HG02973 (cell line): ENCODE results near the gene MAGED2.
"Not testable (repeated sequence)": the region's sequence is repeated elsewhere in the genome, so short reads cannot be mapped to it uniquely, and the experiment has no call there.

Experiments
- ATAC-seq: cut with Tn5 transposase; IDR thresholded peaks from one replicate; pipeline ENCODE4 v1.9.1; 2021; ENCODE audit warnings: moderate library complexity; ENCODE audit not compliant: unreplicated experiment

MAGED2 gene, protein sequence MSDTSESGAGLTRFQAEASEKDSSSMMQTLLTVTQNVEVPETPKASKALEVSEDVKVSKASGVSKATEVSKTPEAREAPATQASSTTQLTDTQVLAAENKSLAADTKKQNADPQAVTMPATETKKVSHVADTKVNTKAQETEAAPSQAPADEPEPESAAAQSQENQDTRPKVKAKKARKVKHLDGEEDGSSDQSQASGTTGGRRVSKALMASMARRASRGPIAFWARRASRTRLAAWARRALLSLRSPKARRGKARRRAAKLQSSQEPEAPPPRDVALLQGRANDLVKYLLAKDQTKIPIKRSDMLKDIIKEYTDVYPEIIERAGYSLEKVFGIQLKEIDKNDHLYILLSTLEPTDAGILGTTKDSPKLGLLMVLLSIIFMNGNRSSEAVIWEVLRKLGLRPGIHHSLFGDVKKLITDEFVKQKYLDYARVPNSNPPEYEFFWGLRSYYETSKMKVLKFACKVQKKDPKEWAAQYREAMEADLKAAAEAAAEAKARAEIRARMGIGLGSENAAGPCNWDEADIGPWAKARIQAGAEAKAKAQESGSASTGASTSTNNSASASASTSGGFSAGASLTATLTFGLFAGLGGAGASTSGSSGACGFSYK

DNA sequence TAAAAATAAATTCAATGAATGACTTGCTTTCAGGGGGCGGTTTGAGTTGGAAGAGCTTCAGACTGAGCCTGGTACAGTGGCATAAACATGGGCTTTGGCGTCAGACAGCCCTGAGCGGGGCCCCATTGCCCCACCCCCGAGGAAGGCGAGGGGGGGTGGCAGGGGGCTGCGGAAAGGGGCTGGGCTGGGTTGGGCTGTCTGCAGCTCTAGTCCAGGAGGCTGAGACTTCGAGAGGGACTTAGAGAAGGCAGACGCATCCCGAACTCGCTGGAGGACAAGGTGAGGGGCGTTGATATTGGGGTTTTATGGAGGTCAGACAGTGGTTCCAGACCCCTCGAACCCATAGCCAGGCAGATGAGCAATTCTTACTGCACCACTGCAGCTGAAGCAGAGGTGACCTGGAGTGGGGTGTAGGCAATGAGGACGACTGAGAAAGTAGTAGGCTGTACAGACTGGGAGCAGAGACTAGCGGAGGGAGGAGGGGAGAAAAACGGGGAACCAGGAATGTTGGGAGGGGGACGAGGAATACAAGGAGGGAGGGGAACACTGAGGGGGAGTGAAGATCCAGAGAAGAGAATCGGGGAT lies at the start of gene MAGED2:
MAGED2 (plus strand) TSS at position 222 of the 585 bp plus-strand sequence. CDS start 1,587 bp downstream, outside the sequence.
- no peak for ATAC-seq

DNA sequence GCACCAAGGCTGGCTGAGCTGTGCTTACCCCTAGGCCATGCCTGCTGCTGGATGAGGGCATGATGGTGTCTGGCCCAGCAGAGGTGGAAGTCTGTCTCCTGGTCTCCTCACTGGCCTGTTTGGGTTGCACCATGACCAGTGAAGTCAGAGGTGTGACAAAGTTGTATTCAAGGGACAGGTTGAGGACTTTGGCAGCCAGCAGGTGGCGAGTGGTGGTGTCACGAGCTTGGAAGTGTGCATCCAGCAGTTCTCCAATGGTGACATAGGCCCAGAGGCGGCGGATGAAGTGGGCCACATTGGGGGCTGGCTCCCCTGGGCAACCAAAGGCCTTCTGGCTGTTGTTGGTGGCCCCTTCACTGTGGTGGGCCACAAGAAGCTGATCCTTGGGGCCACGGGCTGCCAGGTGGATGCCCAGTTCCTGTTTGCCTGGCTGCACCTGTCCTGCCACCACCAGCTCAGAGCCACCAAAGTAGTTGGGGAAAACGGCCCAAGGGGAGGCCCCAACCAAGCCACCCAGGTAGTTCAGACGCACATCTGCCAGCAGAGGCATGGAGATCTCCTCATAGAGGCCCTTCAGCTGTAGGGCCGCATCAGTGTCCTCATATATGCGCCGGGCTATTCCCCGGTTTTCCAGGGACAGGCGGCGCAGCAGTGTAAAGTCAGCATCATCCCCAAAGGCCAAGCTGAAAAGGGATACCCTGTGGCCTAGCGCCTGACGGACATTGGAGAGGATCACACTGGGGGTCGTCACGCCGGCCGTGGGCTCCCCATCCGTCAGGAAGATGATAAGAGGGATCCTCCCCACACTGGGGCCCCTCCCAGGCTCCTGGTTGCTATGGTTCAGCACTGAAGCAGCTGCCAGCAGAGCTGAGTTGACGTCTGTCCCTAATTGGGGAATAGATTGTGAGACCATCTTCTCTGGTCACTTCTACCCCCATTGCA lies 49.2 kb upstream of the MAGED2 start:
- ATAC-seq = no peak

DNA sequence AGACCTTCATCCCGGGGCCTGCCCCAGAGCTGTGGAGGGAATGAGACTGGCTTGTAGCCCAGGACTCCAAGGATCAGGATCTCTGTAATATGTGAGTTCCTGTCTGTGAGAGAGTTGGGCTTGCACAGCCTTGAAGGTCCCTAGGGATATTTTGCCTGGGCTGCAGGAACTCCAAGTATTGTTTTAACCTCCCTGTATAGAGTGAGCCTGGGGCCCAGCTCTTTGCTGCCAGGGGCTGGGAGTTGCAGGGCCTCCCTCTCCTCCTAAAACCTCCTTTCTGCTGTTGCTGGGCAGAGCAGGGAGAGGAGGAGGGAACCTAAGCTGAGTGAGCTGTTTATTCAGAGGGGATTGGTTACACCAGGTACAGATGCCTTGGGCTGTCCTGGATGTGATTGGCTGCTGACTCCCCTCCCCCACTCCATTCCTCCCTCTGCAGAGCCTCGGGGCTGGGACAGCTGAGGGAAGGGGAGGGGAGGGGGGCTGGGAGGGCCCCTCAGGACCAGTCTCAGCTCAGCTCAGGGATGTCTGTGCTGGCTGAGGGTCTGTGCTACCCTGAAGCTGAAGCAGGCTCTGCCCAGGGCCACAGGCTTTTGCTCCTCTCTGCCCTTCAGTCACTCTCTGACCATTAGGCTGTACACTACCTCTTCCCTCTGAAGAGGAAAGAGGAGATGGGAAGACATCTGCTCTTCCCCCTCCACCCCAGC lies 33.0 kb upstream of the MAGED2 start:
- not testable (repeated sequence) for ATAC-seq

DNA sequence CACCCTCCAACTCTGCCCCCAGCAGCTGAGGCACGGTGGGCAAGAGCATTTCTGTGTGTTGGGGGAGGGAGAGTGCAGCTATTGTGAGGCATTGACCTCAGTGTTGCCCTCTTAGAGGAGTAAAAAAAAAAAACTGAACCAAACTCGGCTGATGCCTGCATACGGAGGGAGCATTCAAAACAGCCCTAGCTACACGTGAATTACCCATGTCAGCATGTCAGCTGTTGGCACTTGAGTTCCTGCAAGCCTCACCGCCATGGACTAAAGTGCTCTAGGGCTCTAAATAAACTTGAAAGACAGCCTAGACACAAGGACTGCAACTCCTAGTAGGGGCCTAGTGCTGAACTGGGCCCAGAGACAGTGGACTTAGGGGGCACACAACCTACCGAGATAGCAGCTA lies 31.5 kb upstream of the MAGED2 start:
- no peak for ATAC-seq

DNA sequence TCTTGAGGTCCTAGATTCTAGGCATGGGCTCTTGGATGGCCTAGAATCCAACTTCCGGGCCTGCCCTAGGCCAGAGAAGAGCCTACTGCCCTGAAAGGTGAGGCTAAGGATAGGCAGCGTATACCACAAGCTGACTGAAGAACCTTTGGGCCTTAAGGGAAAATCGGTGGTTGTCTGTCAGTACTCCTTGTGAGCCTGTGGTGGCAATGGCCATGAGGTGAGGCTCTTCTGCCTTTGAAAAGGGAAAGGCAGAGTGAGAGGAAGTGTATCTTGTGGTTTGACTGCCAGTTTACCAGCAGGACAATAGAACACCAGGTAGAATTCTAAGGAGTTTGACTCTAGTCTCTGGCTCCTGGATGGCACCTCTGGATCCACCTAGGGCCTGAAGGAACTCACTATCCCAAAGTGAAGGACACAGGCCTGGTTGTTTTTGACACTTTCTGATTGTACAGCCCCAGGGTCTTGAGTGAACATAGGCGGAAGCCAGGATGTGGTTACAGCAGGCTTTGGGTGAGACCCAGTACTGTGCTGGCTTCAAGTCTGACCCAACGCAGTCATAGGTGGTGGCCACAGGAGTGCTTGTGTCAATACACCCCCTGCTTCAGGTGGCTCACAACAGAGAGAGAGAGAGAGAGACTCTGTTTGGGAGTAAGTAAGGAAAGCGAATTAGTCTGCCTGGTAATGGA lies 30.4 kb upstream of the MAGED2 start:
- ATAC-seq = no peak

DNA sequence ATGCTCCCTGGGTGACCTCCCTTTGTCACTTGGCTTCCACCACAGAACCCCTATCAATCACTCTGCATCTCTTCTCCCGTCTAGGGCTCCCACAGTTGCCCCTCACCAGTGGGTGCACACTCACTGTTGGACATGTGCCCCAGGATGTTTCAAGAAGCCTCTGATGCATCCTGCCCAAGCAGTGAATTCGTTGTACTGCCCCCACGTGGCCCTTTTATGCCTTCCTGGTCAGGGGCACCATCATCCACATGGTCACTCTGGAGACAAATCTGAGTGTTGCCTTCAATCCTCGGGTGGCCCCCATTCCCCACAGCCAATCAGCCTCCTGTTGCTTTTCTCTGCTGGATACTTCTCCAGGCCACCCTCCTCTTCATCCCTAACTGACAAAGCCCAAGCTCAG lies 21.6 kb upstream of the MAGED2 start:
- ATAC-seq = no peak

DNA sequence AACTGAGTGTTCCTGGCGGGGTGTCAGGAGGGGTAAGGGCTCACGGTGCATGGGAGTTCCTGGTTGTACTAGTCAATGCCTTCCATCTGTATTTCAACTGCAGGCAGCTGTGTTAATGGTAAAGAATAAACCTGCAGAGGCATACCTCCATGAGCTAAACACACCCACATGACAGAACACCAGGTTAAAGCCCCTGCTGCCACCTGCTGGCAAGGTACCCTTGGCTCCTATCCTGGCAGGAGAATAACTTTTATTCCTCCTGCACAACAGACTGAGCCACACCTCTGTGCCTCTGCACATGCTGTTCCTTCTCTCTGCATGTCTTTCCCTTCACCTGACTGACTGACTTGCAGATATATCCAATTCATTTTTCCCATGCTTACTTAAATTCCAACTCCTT lies 20.6 kb upstream of the MAGED2 start:
- no peak for ATAC-seq

DNA sequence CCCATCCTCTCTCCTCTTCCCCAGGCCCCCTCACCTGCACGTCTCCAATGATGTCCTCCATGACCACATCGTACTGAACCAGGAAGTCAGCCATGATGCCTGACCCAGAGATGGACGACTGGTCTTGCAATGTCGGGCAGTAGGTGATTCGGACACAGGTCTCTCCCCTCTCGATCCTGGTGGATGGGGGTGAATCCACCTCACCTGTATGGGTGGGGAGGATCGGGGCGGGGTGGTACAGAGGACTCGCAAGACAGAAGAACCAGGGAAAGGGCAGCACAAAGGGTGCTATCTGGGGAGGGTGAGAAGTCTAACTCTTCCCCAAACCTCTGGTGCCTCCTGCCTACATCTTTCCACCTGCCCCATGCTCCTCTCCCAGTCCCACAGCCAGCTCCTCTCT lies 19.1 kb upstream of the MAGED2 start:
- no peak for ATAC-seq

DNA sequence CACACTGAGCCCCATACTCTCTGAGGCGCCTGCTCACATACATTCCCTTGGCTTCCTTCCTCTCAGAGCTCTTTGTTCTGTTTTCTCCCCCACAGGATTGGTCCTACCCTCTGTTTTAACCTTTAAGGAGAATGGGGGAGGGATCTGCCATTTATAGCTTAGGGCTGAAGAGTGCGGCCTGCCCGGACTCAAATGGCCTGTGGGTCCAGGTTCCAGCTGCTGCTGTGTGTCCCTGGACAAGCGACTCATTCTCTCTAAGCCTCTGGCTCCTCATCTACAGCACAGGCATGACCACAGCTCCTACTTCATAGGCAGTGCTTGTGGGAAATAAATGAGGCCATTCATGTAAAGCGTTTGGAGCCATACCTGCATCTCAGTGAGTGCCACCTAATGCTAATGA lies 18.1 kb upstream of the MAGED2 start:
- not testable (repeated sequence) for ATAC-seq

DNA sequence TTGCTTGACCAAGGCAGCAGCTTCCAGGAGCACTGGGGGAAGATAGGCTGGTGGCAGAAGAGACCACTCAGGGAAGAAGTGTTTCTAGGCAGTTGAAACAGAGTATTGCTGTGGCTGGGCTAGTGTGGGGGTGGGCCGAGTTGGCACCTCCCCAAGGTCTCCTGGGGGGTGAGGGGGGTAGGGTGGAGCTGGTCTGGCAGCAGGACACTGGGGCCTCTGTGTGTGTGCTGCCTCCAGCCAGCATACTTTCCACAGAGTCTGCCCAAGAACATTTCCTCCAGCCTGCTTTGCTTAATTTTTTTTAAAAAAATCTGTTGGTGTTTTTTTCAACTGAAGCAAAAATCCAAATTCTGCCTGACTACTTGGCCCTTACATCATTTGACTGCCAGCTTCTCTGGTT lies 13.5 kb upstream of the MAGED2 start:
- no peak for ATAC-seq

DNA sequence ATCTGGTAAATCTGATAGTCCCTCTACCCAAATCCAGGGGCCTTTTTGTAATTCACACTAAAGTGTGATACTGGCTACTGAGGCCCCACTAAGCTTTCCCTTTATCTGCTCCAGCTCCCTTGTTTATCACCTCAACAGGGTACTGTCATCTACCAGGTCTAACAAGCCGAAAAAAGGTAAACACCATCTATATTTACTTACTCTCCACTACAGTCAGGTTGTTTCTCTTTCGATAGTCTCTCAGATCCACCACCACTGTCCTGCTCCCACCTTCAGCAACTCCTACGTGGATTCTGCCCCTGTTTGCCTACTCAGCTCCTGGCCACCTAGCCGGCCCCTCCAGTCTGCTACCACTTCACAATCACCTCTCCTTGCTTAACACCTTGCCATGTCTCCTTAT lies 12.8 kb upstream of the MAGED2 start:
- no peak for ATAC-seq

DNA sequence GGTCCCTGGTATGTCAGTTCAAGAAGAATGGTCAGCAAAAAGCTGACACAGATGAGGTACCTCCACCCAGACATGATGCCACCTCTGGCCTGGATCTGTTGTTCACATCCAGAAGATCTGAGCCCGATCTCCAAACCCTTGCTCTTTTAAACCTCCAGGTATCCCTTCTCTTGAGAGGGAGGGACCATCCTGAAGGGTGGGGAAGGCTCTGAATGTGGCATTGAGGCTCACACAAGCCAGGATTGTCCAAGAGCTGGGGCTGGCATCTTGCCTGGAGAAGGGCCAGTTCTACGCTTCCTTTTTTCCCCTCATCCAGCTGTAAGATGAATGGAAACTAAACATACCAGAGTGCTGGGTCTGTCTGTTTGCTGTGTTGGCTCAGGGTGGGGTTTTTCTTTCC lies 9.4 kb upstream of the MAGED2 start, which contains the start of gene ITIH6:
ITIH6 (minus strand) TSS at position 119 of the 400 bp plus-strand sequence; CDS start at position 74, 45 bp downstream.
- no peak for ATAC-seq

DNA sequence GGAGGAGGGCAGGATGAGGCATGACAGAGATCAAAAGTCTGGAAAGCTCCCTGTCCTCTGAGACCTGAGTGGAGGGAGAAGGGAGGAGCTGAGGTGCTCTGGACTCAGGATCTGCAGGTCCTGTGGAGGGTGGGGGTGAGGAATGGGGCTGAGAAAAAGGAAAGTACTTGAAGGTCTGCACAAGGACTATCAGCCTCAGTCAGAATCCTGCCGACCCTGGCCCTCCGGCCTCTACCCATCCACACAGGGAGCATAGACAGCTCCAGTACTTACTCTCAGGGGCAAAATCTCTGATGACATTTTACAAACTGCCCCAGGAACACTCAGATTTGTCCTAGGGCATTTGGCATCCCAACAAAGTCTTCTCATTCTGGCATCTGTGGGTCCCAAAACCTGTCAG lies 8.5 kb upstream of the MAGED2 start:
- ATAC-seq = no peak

DNA sequence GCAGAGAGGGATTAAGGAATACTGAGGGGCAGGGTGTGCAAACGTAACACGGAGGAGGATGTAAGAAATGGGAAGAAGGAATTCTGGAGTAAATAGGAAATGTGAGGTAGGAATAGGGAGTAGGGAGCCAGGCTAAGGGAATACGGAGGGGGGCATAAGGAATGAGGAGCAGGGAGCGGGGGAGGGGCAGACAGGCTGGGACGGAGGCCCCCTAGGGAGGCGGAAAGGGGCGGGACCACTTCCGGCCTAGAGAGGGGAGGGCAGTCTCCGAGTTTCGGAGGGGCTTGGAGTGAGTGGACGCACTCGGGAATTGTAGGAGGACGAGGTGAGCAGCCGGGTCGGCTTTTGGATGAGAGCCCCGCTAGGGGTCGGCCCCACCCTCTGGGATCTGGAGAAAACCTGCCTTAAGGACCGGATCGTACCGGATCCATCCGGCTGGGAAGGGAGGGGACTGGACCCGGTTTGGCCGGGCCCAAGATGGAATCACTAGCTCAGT lies 612 bp downstream of the MAGED2 start:
- no peak for ATAC-seq

DNA sequence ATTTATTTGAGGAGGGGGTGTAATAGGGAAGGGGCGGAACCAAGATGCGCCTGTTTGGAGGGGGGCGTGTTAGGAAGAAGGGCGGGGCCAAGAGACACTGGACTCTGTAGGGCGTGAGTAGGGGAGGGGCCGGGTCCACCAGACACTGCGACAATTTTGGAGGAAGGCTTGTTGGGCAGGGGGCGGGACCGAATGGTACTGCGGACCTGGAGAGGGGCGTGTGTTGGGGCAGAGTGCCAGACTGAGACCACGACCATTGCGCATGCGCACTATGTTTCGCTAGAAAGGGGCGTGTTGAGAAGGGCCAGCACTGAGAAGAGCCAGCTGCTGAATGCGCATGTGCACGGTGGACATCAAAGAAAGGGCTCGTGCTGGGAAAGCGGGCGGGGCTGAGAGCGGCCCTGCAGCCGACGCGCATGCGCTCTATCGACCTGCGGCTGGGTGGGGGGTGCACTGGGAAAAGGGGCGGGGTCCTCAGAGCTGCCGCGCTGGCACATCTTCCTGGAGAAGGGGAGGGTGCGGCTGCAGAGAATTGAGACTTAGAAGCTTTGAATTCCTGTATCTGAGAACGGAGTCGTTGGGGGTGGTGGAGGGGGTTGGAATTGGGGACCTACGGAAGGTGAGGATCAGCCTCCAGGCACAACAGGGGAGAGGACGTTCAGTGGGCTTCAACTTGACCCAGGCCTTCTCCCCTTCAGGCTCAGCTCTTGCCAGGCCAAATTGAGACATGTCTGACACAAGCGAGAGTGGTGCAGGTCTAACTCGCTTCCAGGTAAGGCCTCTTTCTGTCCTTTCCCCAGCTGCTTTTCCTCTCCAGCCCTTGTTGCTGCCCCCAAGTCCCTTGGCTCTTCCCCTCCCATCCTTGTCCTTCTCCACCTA lies 1.3 kb downstream of the MAGED2 start:
- ATAC-seq = peak; percentile 85

DNA sequence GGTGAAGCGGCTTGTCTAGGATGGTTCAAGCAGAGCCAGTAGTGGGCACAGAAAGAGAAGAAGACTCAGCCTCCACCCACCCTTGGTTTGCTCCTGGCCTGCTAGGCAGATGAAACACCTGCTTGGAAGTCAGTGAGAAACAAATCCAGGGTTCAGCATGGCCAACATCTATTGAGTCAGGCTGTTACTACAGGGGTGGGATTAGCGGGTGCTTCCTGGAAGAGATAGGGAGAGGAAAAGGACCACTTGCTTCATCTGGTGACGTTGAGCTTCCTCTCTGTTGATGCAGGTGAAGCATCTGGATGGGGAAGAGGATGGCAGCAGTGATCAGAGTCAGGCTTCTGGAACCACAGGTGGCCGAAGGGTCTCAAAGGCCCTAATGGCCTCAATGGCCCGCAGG lies 3.0 kb downstream of the MAGED2 start:
- ATAC-seq = no peak

DNA sequence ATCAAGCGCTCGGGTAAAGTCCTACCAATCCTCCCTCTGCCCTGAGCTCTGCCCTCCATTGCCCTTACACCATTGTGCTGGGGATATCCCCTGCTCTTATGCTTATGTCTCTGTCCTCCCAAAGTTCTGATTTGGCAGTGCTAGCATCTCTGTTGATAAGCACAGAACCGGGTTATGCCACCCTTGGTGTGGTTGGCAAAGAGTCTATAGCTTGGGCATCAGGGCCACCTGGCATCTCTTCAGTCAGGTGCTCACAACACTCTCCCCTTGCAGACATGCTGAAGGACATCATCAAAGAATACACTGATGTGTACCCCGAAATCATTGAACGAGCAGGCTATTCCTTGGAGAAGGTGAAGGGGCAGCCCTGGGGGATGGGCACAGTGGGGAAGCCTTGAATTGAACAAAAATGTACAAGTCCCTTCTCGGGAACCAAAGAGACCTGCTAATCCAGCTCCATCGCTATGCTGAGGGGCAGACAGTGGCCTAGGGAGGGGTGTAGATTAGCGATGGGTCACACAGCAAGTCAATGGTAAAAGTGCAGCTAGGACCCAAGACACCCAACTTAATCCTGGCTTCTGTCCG lies 3.8 kb downstream of the MAGED2 start:
- no peak for ATAC-seq

DNA sequence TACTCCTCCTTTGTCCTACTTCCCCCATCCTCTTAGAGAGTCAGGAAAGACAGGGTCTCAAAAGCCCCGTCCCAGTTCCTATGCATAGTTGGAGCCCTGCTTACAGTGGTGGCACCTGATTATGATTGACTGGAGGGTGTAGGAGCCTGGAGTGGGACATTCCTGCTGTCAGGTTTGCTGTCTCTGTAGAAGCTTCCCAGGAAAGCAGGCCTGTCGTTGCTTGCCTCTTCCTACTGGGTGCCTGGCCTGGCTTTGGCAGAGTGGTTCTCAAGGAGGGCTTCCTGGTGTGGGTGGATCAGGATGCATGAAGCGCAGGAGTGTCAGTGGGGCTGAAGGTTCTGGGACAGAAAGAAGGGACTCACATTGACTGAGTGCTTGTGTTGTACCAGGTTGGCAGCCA lies 4.8 kb downstream of the MAGED2 start:
- no peak for ATAC-seq
